ENCODE measurements around the gene PKMYT1.

Gene PKMYT1

GRCh38 chr16:3017794-3018506 is 37.7 kb upstream of the PKMYT1 start, which contains the start of gene CLDN6:
Gene CLDN6 (minus strand): TSS chr16:3018183. CDS start chr16:3016021, 2,162 bp downstream.
- DNase-seq (ENCODE audit: low spot score): no peak

GRCh38 chr16:3017344-3017743 is 37.1 kb upstream of the PKMYT1 start:
- no peak for DNase-seq (ENCODE audit: low spot score)

- no peak for DNase-seq (ENCODE audit: low spot score)
Measured at GRCh38 chr16:3015865-3016521, 35.7 kb upstream of the PKMYT1 start.

- no peak for DNase-seq (ENCODE audit: low spot score)
Measured at GRCh38 chr16:3014971-3015370, 34.7 kb upstream of the PKMYT1 start.

GRCh38 chr16:3013998-3014690 is 33.9 kb upstream of the PKMYT1 start:
- DNase-seq (ENCODE audit: low spot score): no peak

- no peak for DNase-seq (ENCODE audit: low spot score)
Measured at GRCh38 chr16:3013491-3013951, 33.3 kb upstream of the PKMYT1 start.

GRCh38 chr16:3012828-3013420 is 32.7 kb upstream of the PKMYT1 start, which contains the start of gene CLDN9:
Gene CLDN9 (plus strand): TSS chr16:3012923. CDS start chr16:3013363, 440 bp downstream.
- no peak for DNase-seq (ENCODE audit: low spot score)

GRCh38 chr16:3012246-3012645 is 32.0 kb upstream of the PKMYT1 start:
- no peak for DNase-seq (ENCODE audit: low spot score)

- no peak for DNase-seq (ENCODE audit: low spot score)
Measured at GRCh38 chr16:3010510-3010909, 30.3 kb upstream of the PKMYT1 start.

- no peak for DNase-seq (ENCODE audit: low spot score)
Measured at GRCh38 chr16:3009568-3010390, 29.5 kb upstream of the PKMYT1 start.

GRCh38 chr16:3008690-3009037 is 28.4 kb upstream of the PKMYT1 start:
- DNase-seq (ENCODE audit: low spot score): no peak

- DNase-seq (ENCODE audit: low spot score): no peak
Measured at GRCh38 chr16:3007957-3008689, 27.9 kb upstream of the PKMYT1 start.

- no peak for DNase-seq (ENCODE audit: low spot score)
Measured at GRCh38 chr16:3007059-3007956, 27.1 kb upstream of the PKMYT1 start.

GRCh38 chr16:3004781-3005284 is 24.6 kb upstream of the PKMYT1 start:
- no peak for DNase-seq (ENCODE audit: low spot score)

- DNase-seq (ENCODE audit: low spot score): no peak
Measured at GRCh38 chr16:3004319-3004718, 24.1 kb upstream of the PKMYT1 start.

- peak; percentile 99 for DNase-seq (ENCODE audit: low spot score)
Measured at GRCh38 chr16:3003582-3004270, 23.5 kb upstream of the PKMYT1 start.

GRCh38 chr16:3001316-3001715 is 21.1 kb upstream of the PKMYT1 start:
- no peak for DNase-seq (ENCODE audit: low spot score)

GRCh38 chr16:3000540-3000939 is 20.3 kb upstream of the PKMYT1 start:
- no peak for DNase-seq (ENCODE audit: low spot score)

- DNase-seq (ENCODE audit: low spot score): no peak
Measured at GRCh38 chr16:2999929-3000328, 19.7 kb upstream of the PKMYT1 start.

Data from CD4-positive, alpha-beta T cell treated with Interleukin-6 at 100 ng/mL for 8 hours (primary cell).